Body of pancreas (tissue), 4 donors: Measurements from ENCODE around the gene PHLDA2.

ENCODE experiments used
- POLR2A ChIP-seq, 3 donors: fragments of 450-650 bp; IDR thresholded peaks; one replicate each; pipeline ENCODE4 v1.6.1; 2016; ENCODE audit warnings: antibody characterized with exemption in 3 of 3, mild to moderate bottlenecking in 2 of 3
- TF ChIP-seq, protein P1 (sequence below), 7 experiments: fragments of 450-650 bp in 4 of 7; fragments of 200-600 bp in 3 of 7; sonication (generic) in 3 of 7; IDR thresholded peaks; one replicate each; pipeline ENCODE4 v1.5.1; 2016 to 2019; ENCODE audit warnings: antibody characterized with exemption in 7 of 7

DNA sequence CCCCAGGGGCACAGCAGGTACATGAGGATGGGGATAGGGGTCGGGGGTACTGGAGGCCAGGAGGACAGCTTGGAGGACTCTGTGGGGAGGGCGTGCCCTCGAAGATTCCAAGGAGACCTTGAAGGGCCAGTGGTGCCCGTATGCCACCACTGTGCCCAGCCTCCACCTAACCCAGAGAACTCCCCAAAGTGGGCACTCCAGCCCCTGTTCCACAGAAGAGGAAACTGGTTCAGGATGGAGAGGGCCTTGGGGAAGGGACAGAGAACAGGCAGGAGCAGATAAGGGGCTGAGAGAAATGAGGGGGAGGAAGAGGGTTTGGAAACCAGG, 2.2 kb upstream of the PHLDA2 start:
- TF ChIP-seq, protein P1, sequence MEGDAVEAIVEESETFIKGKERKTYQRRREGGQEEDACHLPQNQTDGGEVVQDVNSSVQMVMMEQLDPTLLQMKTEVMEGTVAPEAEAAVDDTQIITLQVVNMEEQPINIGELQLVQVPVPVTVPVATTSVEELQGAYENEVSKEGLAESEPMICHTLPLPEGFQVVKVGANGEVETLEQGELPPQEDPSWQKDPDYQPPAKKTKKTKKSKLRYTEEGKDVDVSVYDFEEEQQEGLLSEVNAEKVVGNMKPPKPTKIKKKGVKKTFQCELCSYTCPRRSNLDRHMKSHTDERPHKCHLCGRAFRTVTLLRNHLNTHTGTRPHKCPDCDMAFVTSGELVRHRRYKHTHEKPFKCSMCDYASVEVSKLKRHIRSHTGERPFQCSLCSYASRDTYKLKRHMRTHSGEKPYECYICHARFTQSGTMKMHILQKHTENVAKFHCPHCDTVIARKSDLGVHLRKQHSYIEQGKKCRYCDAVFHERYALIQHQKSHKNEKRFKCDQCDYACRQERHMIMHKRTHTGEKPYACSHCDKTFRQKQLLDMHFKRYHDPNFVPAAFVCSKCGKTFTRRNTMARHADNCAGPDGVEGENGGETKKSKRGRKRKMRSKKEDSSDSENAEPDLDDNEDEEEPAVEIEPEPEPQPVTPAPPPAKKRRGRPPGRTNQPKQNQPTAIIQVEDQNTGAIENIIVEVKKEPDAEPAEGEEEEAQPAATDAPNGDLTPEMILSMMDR (IDR thresholded peaks at IDR 0.05) = no peak
- TF ChIP-seq POLR2A (IDR thresholded peaks at IDR 0.05) = no peak
